ENCODE measurements around the gene SLC43A3.
A peak's percentile ranks its signal among the peaks of the same experiment; 100 is the strongest.

DNA sequence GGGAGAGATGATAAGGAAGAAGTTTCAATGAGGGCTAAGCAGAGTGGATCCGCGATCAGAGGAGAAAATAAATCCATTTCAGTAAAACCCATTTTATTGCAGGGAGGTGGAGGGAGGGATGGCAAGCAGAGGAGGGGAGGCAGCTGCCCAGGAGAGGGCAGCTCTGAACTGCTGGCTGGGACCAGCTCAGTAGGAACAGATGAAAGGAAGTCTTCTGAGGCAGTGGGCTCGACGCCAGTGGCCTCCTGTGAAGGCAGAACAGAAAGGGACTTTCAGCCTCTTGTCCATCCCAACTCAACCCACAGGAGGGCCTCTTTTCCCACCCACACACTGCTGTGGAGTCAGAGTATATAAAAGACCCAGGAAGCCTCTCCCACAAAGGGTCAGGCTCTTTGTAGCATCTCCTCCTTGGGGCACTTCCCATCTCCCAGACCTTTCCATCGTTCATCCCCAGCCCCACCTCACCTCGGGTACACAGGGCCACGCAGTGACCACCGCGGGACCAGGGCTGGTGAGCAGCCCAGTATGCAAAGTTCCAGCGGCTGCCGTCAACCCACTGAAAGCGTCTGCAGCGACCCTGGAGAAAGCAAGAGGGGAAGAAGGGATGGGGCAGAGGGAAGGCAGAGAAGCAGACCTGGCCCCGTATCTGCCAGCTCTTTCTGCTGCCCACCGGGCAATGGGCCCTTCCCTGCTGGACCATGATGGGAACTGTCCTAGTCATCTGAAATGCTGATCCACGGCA lies 39.5 kb downstream of the SLC43A3 start:
- TF ChIP-seq POLR2A (IDR thresholded peaks at IDR 0.05): no peak
- TF ChIP-seq, protein P1, sequence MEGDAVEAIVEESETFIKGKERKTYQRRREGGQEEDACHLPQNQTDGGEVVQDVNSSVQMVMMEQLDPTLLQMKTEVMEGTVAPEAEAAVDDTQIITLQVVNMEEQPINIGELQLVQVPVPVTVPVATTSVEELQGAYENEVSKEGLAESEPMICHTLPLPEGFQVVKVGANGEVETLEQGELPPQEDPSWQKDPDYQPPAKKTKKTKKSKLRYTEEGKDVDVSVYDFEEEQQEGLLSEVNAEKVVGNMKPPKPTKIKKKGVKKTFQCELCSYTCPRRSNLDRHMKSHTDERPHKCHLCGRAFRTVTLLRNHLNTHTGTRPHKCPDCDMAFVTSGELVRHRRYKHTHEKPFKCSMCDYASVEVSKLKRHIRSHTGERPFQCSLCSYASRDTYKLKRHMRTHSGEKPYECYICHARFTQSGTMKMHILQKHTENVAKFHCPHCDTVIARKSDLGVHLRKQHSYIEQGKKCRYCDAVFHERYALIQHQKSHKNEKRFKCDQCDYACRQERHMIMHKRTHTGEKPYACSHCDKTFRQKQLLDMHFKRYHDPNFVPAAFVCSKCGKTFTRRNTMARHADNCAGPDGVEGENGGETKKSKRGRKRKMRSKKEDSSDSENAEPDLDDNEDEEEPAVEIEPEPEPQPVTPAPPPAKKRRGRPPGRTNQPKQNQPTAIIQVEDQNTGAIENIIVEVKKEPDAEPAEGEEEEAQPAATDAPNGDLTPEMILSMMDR (IDR thresholded peaks at IDR 0.05 in 8 of 11, conservative IDR thresholded peaks at IDR 0.05 in 3 of 11): peak in 1 of 11 experiments; percentile 13
